ENCODE measurements around the gene GNB1L.

- TF ChIP-seq CTCF (IDR thresholded peaks at IDR 0.05) (no peak), POLR2A (IDR thresholded peaks at IDR 0.05; ENCODE audit: low read depth) (no peak), EP300 (IDR thresholded peaks at IDR 0.05) (no peak), POLR2AphosphoS5 (IDR thresholded peaks at IDR 0.05) (no peak)
Observed at GRCh38 chr22:19887256-19887985, 32.7 kb upstream of the GNB1L start.

All from esophagus muscularis mucosa (tissue), 4 donors.